ENCODE measurements around the gene MAMSTR. TPM values are rescaled to one million over a fixed set of nuclear protein-coding genes. Genes with fewer than 3 reads are reported as not detected.

MAMSTR gene
- total and polyA plus RNA-seq, 10 of the 15 experiments (the other 5 are each of a cell fraction or from before 2014, with no cell fraction given) = 0.04 to 0.73 (median 0.31) TPM; not detected in 1

GRCh38 chr19:48713864-48714755, 5.4 kb downstream of the MAMSTR start (continued):
- no peak for TF ChIP-seq SUZ12 (IDR thresholded peaks at IDR 0.05; ENCODE audit: unreplicated experiment)
- TF ChIP-seq IKZF2 (IDR thresholded peaks at IDR 0.05) = no peak; a peak in 1 of 4 replicates
- TF ChIP-seq ZZZ3 (IDR thresholded peaks at IDR 0.05; ENCODE audit: control insufficient read depth, insufficient read length, low read depth) = no peak
- peak; percentile 84 for TF ChIP-seq SP1 (IDR thresholded peaks at IDR 0.05; ENCODE audit: low read depth, low read length)
- no peak; the same call in 1 of the 2 replicates for TF ChIP-seq LARP7 (IDR thresholded peaks at IDR 0.05)
- TF ChIP-seq BHLHE40 (IDR thresholded peaks at IDR 0.05; ENCODE audit: borderline replicate concordance in 1 of 2, low read depth in 2 of 2, low read length in 1 of 2) = peak in 1 of 2 experiments; percentile 62; a peak in 2 of 4 replicates
- TF ChIP-seq TAF1 (IDR thresholded peaks at IDR 0.05; ENCODE audit: borderline replicate concordance, low read depth, low read length) = peak; percentile 35; the same call in 1 of the 2 replicates
- TF ChIP-seq MEF2A (IDR thresholded peaks at IDR 0.05; ENCODE audit: insufficient read depth, low read depth, low read length) = no peak
- TF ChIP-seq MXI1 (IDR thresholded peaks at IDR 0.05; ENCODE audit: low read depth, low read length) = no peak; the same call in 1 of the 2 replicates
- no peak for TF ChIP-seq ZBTB4 (CRISPR knock-in tag; IDR thresholded peaks at IDR 0.05)
- peak; percentile 42; the same call in 1 of the 2 replicates for TF ChIP-seq CREM (IDR thresholded peaks at IDR 0.05; ENCODE audit: low read depth)
- TF ChIP-seq E2F8 (IDR thresholded peaks at IDR 0.05; ENCODE audit: low read depth, partially characterized antibody) = no peak
- TF ChIP-seq SKIL (IDR thresholded peaks at IDR 0.05; ENCODE audit: low read depth, poor library complexity, severe bottlenecking) = no peak
- no peak for TF ChIP-seq PML (IDR thresholded peaks at IDR 0.05; ENCODE audit: low read length)
- no peak for TF ChIP-seq BCL11A (IDR thresholded peaks at IDR 0.05; ENCODE audit: low read depth, low read length)
- 0 out of 2 replicates have a peak, but pooled peaks have one; percentile 32 for TF ChIP-seq ATF3 (IDR thresholded peaks at IDR 0.05; ENCODE audit: borderline replicate concordance, extremely low read depth, low read depth, low read length)
- TF ChIP-seq RAD21 (IDR thresholded peaks at IDR 0.05; ENCODE audit: insufficient read depth, low read depth, low read length) = no peak
